H1 (cell line): ENCODE results near the gene NLRP6. TPM values are rescaled to one million over a fixed set of nuclear protein-coding genes. Genes with fewer than 3 reads are reported as not detected.
A peak's percentile ranks its signal among the peaks of the same experiment; 100 is the strongest.

Source experiments
- CTCF ChIA-PET: fragments of 300-600 bp; sonication (Branson Sonifier 250); formaldehyde crosslinking; loops from one replicate; lab custom pipeline; 2021; ENCODE audit not compliant: partially characterized antibody; lab: Charles Lee
- POLR2A ChIA-PET: fragments of 300-600 bp; sonication (Branson Sonifier 250); formaldehyde crosslinking; loops from one replicate; lab custom pipeline; 2021; ENCODE audit warnings: inconsistent platforms; ENCODE audit not compliant: partially characterized antibody; lab: Charles Lee
- DNase-seq, 2 experiments: peaks; one replicate each; pipeline versions ENCODE4 v3.0.0 to v3.0.0-alpha.2; 2010 to 2022; ENCODE audit warnings: low spot score in 2 of 2, low read depth in 1 of 2, mixed read lengths in 1 of 2
- FAIRE-seq: peaks from 2 replicates; lab custom pipeline; 2011; peaks lifted over from hg19 to GRCh38; lab: Jason Lieb, UNC
- H2AFZ ChIP-seq: 2 replicates; pipeline ENCODE4 v1.8.1; 2012; ENCODE audit warnings: low read length, inconsistent platforms
- H2AK5ac ChIP-seq: 2 replicates; pipeline ENCODE4 v1.6.1; 2013; ENCODE audit warnings: low read depth, low read length
- H2BK120ac ChIP-seq: replicated peaks from 2 replicates; pipeline ENCODE3; 2013; ENCODE audit warnings: low read depth, low read length, inconsistent platforms
- H2BK12ac ChIP-seq: 2 replicates; pipeline ENCODE4 v1.6.1; 2013; ENCODE audit warnings: low read depth, low read length
- H2BK15ac ChIP-seq: 2 replicates; pipeline ENCODE4 v1.6.1; 2013; ENCODE audit warnings: low read length
- H2BK20ac ChIP-seq: 2 replicates; pipeline ENCODE4 v1.6.1; 2013; ENCODE audit warnings: low read length
- H2BK5ac ChIP-seq: 2 replicates; pipeline ENCODE4 v1.6.1; 2013; ENCODE audit warnings: low read depth, low read length
- H3K14ac ChIP-seq: 2 replicates; pipeline ENCODE4 v1.6.1; 2013; ENCODE audit warnings: inconsistent platforms; ENCODE audit not compliant: insufficient read length
- H3K18ac ChIP-seq: 2 replicates; pipeline ENCODE4 v1.6.1; 2013; ENCODE audit warnings: low read length; ENCODE audit errors: extremely low read depth
- H3K23ac ChIP-seq: 2 replicates; pipeline ENCODE4 v1.6.1; 2013; ENCODE audit warnings: inconsistent platforms; ENCODE audit not compliant: insufficient read length
- H3K23me2 ChIP-seq: 2 replicates; pipeline ENCODE4 v1.6.1; 2013; ENCODE audit warnings: low read depth, low read length
- H3K27ac ChIP-seq: 2 replicates; pipeline ENCODE4 v1.6.1; 2011; ENCODE audit warnings: low read depth, low read length, inconsistent platforms
- H3K27me3 ChIP-seq, 4 experiments: replicated peaks in 1 of 4; 1 replicate in 1 of 4; 2 replicates in 3 of 4; pipeline versions ENCODE4 v1.6.1 to v1.8.1; 2011 to 2013; ENCODE audit warnings: low read length in 3 of 4, mild to moderate bottlenecking in 3 of 4, inconsistent platforms in 2 of 4, mixed read lengths in 2 of 4, moderate library complexity in 1 of 4; ENCODE audit not compliant: control insufficient read depth in 3 of 4, insufficient read depth in 3 of 4; ENCODE audit errors: extremely low read depth in 1 of 4
- H3K36me3 ChIP-seq, 4 experiments: 2 replicates each; pipeline versions ENCODE4 v1.6.1 to v1.8.1; 2011 to 2013; ENCODE audit warnings: mild to moderate bottlenecking in 4 of 4, low read length in 3 of 4, moderate library complexity in 2 of 4, control low read depth in 1 of 4, inconsistent platforms in 1 of 4; ENCODE audit not compliant: insufficient read depth in 4 of 4, control insufficient read depth in 2 of 4
- H3K4ac ChIP-seq: replicated peaks from 2 replicates; pipeline ENCODE3; 2013; ENCODE audit warnings: low read length, low read depth, mixed read lengths, inconsistent platforms; ENCODE audit not compliant: insufficient read length
- H3K4me1 ChIP-seq, 4 experiments: replicated peaks in 1 of 4; 1 replicate in 1 of 4; 2 replicates in 3 of 4; pipeline versions ENCODE4 v1.6.1 to v1.8.1; 2011 to 2013; ENCODE audit warnings: low read length in 3 of 4, inconsistent platforms in 2 of 4, mixed read lengths in 1 of 4; ENCODE audit not compliant: insufficient read depth in 4 of 4, control insufficient read depth in 3 of 4
- H3K4me2 ChIP-seq, 2 experiments: 2 replicates each; pipeline versions ENCODE4 v1.6.1 to v1.8.1; 2011 to 2013; ENCODE audit warnings: low read depth in 2 of 2, low read length in 2 of 2, control low read depth in 1 of 2, inconsistent platforms in 1 of 2, mild to moderate bottlenecking in 1 of 2; ENCODE audit not compliant: insufficient read depth in 1 of 2
- H3K4me3 ChIP-seq, 4 experiments: fragments of 200-600, 300-600 bp in 1 of 4; sonication (generic), shearing (Covaris generic), sonication (Bioruptor Twin) in 1 of 4; 2 replicates each; pipeline versions ENCODE4 v1.5.1 to v1.8.1; 2011 to 2016; ENCODE audit warnings: low read length in 4 of 4, low read depth in 3 of 4, control low read depth in 2 of 4, inconsistent platforms in 2 of 4, mild to moderate bottlenecking in 2 of 4, mixed read lengths in 1 of 4, moderate library complexity in 1 of 4; ENCODE audit not compliant: insufficient read depth in 2 of 4; ENCODE audit errors: extremely low read depth in 1 of 4
- H3K56ac ChIP-seq: replicated peaks from 2 replicates; pipeline ENCODE3; 2013; ENCODE audit warnings: low read depth, mild to moderate bottlenecking, mixed read lengths, low read length, inconsistent platforms; ENCODE audit not compliant: insufficient read length
- H3K79me1 ChIP-seq: 2 replicates; pipeline ENCODE4 v1.6.1; 2013; ENCODE audit warnings: low read depth, low read length, control low read depth
- H3K79me2 ChIP-seq, 2 experiments: 2 replicates each; pipeline versions ENCODE4 v1.6.1 to v1.8.1; 2012 to 2013; ENCODE audit warnings: low read length in 2 of 2, mild to moderate bottlenecking in 2 of 2, inconsistent platforms in 1 of 2; ENCODE audit not compliant: insufficient read depth in 2 of 2, control insufficient read depth in 1 of 2
- H3K9ac ChIP-seq, 4 experiments: replicated peaks in 1 of 4; 1 replicate in 1 of 4; 2 replicates in 3 of 4; pipeline versions ENCODE4 v1.6.1 to v1.8.1; 2011 to 2013; ENCODE audit warnings: low read depth in 3 of 4, low read length in 3 of 4, control low read depth in 2 of 4, mild to moderate bottlenecking in 2 of 4, moderate library complexity in 2 of 4, inconsistent platforms in 1 of 4; ENCODE audit errors: extremely low read depth in 1 of 4
- H3K9me3 ChIP-seq, 2 experiments: 2 replicates each; pipeline versions ENCODE4 v1.6.1 to v1.8.1; 2012 to 2013; ENCODE audit warnings: mild to moderate bottlenecking in 2 of 2, moderate library complexity in 2 of 2, control low read depth in 1 of 2, inconsistent platforms in 1 of 2, low read depth in 1 of 2, low read length in 1 of 2, mixed read lengths in 1 of 2; ENCODE audit not compliant: insufficient read depth in 2 of 2
- H4K20me1 ChIP-seq, 2 experiments: replicated peaks in 1 of 2; 2 replicates each; pipeline versions ENCODE3 to v1.8.1; 2011 to 2013; ENCODE audit warnings: inconsistent platforms in 2 of 2, low read length in 2 of 2, mild to moderate bottlenecking in 1 of 2; ENCODE audit not compliant: insufficient read depth in 2 of 2, control insufficient read depth in 1 of 2
- H4K5ac ChIP-seq: 2 replicates; pipeline ENCODE4 v1.6.1; 2013; ENCODE audit warnings: low read length, low read depth, mixed read lengths, inconsistent platforms; ENCODE audit not compliant: insufficient read length
- H4K8ac ChIP-seq: 2 replicates; pipeline ENCODE4 v1.8.0; 2013; ENCODE audit warnings: mild to moderate bottlenecking, moderate library complexity, low read length, inconsistent platforms; ENCODE audit not compliant: insufficient read depth; ENCODE audit errors: extremely low read depth
- H4K91ac ChIP-seq: replicated peaks from 2 replicates; pipeline ENCODE3; 2013; ENCODE audit warnings: low read length, mixed read lengths, inconsistent platforms; ENCODE audit not compliant: insufficient read length
- ATF3 ChIP-seq: IDR thresholded peaks from 2 replicates; pipeline ENCODE4 v1.6.1; 2011; ENCODE audit warnings: low read depth, mild to moderate bottlenecking, low read length; ENCODE audit not compliant: insufficient read depth
- TBP ChIP-seq: IDR thresholded peaks from 2 replicates; pipeline ENCODE4 v1.6.1; 2011; ENCODE audit warnings: low read depth, low read length, improper control_type of control experiment
- WGBS, 2 experiments: shearing (Covaris generic) in 1 of 2; methylation state at CpG; one replicate each; pipeline versions ENCODE4 v1.1.6 to v1.1.7; 2013 to 2015; ENCODE audit warnings: low lambda C conversion rate in 2 of 2, mixed read lengths in 2 of 2, inconsistent platforms in 1 of 2, low coverage in 1 of 2, missing lambda C conversion rate in 1 of 2; ENCODE audit not compliant: insufficient replicate concordance in 2 of 2, insufficient coverage in 1 of 2, insufficient read length in 1 of 2; ENCODE audit errors: extremely low coverage in 1 of 2, missing lambda C conversion rate in 1 of 2; 5-methylcytosine and 5-hydroxymethylcytosine counted together
- polyA plus RNA-seq, 7 experiments: library from polyadenylated mRNA; depleted of rRNA in 3 of 7; stranded (reverse) in 5 of 7; unstranded in 2 of 7; fragments of >200 nt in 5 of 7; fragments of 200-250 nt in 2 of 7; gene quantifications; 1 replicate in 5 of 7; 2 replicates in 1 of 7; 4 replicates in 1 of 7; pipeline versions ENCODE4 v1.2.1 to v1.2.3, GENCODE V29; 2011 to 2013; ENCODE audit warnings: missing spikeins in 2 of 7, mixed read lengths in 2 of 7
- total RNA-seq: library from RNA; stranded (reverse); fragmentation: NEBNext Ultra II Directional; extraction: Animal tissue kit (Norgen Biotek cat#: 25700); gene quantifications from 2 replicates; pipeline ENCODE4 v1.2.1, GENCODE V29; 2021
- TF ChIP-seq, protein P1 (sequence below): IDR thresholded peaks from 2 replicates; pipeline ENCODE4 v1.6.1; 2012; ENCODE audit warnings: inconsistent platforms

NLRP6 gene
- total and polyA plus RNA-seq, 2 of the 8 experiments (the other 6 are each of a cell fraction or from before 2014, with no cell fraction given) = not detected

DNA sequence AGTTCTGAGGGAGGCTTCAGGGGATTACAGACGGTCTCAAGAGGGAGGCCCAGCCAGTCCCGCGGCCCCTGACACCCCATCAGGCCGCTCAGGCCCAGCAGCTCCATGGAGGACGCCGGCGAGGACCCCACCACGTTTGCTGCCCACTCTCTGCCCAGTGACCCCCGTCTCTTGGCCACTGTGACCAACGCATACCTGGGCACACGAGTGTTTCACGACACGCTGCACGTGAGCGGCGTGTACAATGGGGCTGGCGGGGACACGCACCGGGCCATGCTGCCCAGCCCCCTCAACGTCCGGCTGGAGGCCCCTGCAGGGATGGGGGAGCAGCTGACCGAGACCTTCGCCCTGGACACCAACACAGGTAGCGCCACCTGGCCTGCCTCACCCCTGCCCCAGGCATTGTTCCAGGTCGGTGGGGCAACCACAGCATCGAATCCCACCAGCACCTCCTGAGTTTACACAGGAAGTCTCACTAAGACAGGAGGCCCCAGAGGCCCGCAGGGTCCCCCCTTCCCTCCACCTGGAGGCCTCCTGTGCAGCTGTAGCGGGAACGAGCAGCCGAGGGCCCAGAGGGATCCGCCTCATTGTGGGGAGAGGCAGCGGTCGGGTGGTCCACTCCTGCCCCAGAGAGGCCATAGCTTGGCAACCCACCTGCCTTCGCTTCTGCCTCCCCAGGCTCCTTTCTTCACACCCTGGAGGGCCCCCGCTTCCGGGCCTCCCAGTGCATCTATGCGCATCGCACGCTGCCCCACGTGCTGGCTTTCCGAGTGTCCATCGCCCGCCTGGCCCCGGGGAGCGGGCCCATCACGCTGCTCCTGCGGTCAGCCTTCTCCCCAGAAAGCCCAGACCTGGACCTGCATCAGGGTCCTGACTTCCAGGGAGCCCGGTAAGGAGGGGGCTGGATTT, 11.8 kb downstream of the NLRP6 start:
- H3K4me2 ChIP-seq = peak overlapping the region; percentile 63 to 84
- H3K9ac ChIP-seq = no peak overlapping the region
- CTCF ChIA-PET = interaction anchor here (0.6 to 3.9 kb wide), 13 partner anchors 9 to 190 kb away, joined by 3 to 30 read pairs (median 3); no protein-coding TSS in a partner anchor

More for the DNA sequence above, 11.8 kb downstream of the NLRP6 start:
- H2BK12ac ChIP-seq = peak overlapping the region; percentile 94; the same call in 1 of the 2 replicates
- H2AK5ac ChIP-seq = peak overlapping the region; percentile 87; the same call in 1 of the 2 replicates
- 0 out of 2 replicates have a peak, but pooled peaks cover 4% of the 10 kb centered on the region for H3K79me1 ChIP-seq
- peaks cover 5% of the 10 kb centered on the region; the same call in 1 of the 2 replicates for H3K23me2 ChIP-seq
- peak overlapping the region; percentile 97 for H4K91ac ChIP-seq
- no peaks in the 10 kb centered on the region for H4K20me1 ChIP-seq
- H3K4me1 ChIP-seq = peaks cover 0 to 41% (median 29%) of the 10 kb centered on the region in 4 experiments; a peak in 6 of 7 replicates
- H2BK5ac ChIP-seq = peak overlapping the region; percentile 97; the same call in 1 of the 2 replicates
- no peak for DNase-seq
- H2BK120ac ChIP-seq = no peak overlapping the region
- H2AFZ ChIP-seq = no peak overlapping the region
- no peaks in the 10 kb centered on the region for H3K79me2 ChIP-seq
- H3K27me3 ChIP-seq = peaks cover 5 to 16% (median 13%) of the 10 kb centered on the region in 4 experiments; a peak in 6 of 7 replicates
- H3K23ac ChIP-seq = no peak overlapping the region
- no peak for FAIRE-seq
- no peak overlapping the region for H4K5ac ChIP-seq
- H3K9me3 ChIP-seq = peaks cover 0 to 3% of the 10 kb centered on the region in 2 experiments; a peak in 1 of 4 replicates
- TF ChIP-seq TBP (no peak), ATF3 (no peak)
- TF ChIP-seq, protein P1, sequence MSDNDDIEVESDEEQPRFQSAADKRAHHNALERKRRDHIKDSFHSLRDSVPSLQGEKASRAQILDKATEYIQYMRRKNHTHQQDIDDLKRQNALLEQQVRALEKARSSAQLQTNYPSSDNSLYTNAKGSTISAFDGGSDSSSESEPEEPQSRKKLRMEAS = 0 out of 2 replicates have a peak, but pooled peaks have one; percentile 8
- no peak overlapping the region for H3K27ac ChIP-seq
- H3K56ac ChIP-seq = no peak overlapping the region
- no peak overlapping the region for H3K14ac ChIP-seq
- 90% methylated on average over 41 of the region's 48 CpGs; no CpG with 5 or more reads in 1 of the 2 experiments for WGBS, 2 experiments
- H3K36me3 ChIP-seq = peaks cover 3 to 27% (median 15%) of the 10 kb centered on the region in 4 experiments; a peak in 6 of 8 replicates
- peak overlapping the region; percentile 7; the same call in 1 of the 2 replicates for H3K18ac ChIP-seq
- H3K4me3 ChIP-seq = peak overlapping the region; percentile 1 to 53 (median 24); a peak in 5 of 8 replicates
- H2BK20ac ChIP-seq = 0 out of 2 replicates have a peak overlapping the region, but pooled peaks have one; percentile 6
- H4K8ac ChIP-seq = peak overlapping the region; percentile 35; the same call in 1 of the 2 replicates
- POLR2A ChIA-PET = interaction anchor here (0.8 to 3.0 kb wide), 10 partner anchors 9 to 199 kb away, joined by 3 to 14 read pairs (median 4); partner anchors contain the start of genes B4GALNT4 and IFITM5
- H2BK15ac ChIP-seq = peak overlapping the region; percentile 95; the same call in 1 of the 2 replicates
- H3K4ac ChIP-seq = peak overlapping the region; percentile 99
